Stomach (tissue), 4 donors: ENCODE measurements around the gene FIGLA.

Source experiments
- CTCF ChIP-seq, 7 experiments: fragments of 450-650 bp in 4 of 7; fragments of 200-600 bp in 3 of 7; sonication (generic) in 3 of 7; IDR thresholded peaks; one replicate each; pipeline ENCODE4 v1.5.1; 2016 to 2019; ENCODE audit warnings: antibody characterized with exemption in 7 of 7, control low read depth in 2 of 7, mild to moderate bottlenecking in 1 of 7
- EP300 ChIP-seq: sonication (generic); formaldehyde crosslinking; IDR thresholded peaks from one replicate; pipeline ENCODE4 v1.6.1; 2017; ENCODE audit warnings: antibody characterized with exemption
- POLR2A ChIP-seq, 4 donors: fragments of 450-650 bp; IDR thresholded peaks; one replicate each; pipeline ENCODE4 v1.6.1; 2016; ENCODE audit warnings: antibody characterized with exemption in 4 of 4, control low read depth in 2 of 4, mild to moderate bottlenecking in 1 of 4, moderate library complexity in 1 of 4
- POLR2AphosphoS5 ChIP-seq, 3 donors: sonication (generic); formaldehyde crosslinking; IDR thresholded peaks; one replicate each; pipeline ENCODE4 v1.6.1; 2016; ENCODE audit warnings: antibody characterized with exemption in 3 of 3

- TF ChIP-seq CTCF (IDR thresholded peaks at IDR 0.05) (no peak), POLR2A (IDR thresholded peaks at IDR 0.05) (no peak), POLR2AphosphoS5 (IDR thresholded peaks at IDR 0.05) (no peak), EP300 (no peak)
Measured at GRCh38 chr2:70823249-70823648, 32.8 kb upstream of the FIGLA start.
